A549 (cell line): ENCODE measurements around the gene ARHGAP26.

ENCODE experiments used
- EHMT2 ChIP-seq: fragments of 200-600 bp; sonication (generic); IDR thresholded peaks from 2 replicates; pipeline ENCODE4 v1.6.1; 2016; ENCODE audit warnings: antibody characterized with exemption, low read depth, mild to moderate bottlenecking, moderate library complexity
- KDM5A ChIP-seq: fragments of 200-600 bp; sonication (generic); IDR thresholded peaks from 2 replicates; pipeline ENCODE4 v1.6.1; 2016; ENCODE audit warnings: antibody characterized with exemption, mild to moderate bottlenecking
- MYC ChIP-seq: IDR thresholded peaks from 2 replicates; pipeline ENCODE4 v1.6.1; 2012; ENCODE audit warnings: mild to moderate bottlenecking, inconsistent platforms, low read length, improper control_type of control experiment, borderline replicate concordance
- RAD21 ChIP-seq, 2 experiments: fragments of >200 bp in 1 of 2; sonication (Bioruptor Twin) in 1 of 2; formaldehyde crosslinking in 1 of 2; IDR thresholded peaks in 1 of 2; conservative IDR thresholded peaks in 1 of 2; 2 replicates in 1 of 2; 3 replicates in 1 of 2; pipeline ENCODE4 v1.6.1; 2012 to 2018; ENCODE audit warnings: inconsistent platforms in 1 of 2
- RFX5 ChIP-seq: fragments of 450-650 bp; IDR thresholded peaks from 2 replicates; pipeline ENCODE4 v1.7.1; 2014; ENCODE audit warnings: antibody characterized with exemption, mild to moderate bottlenecking, moderate library complexity
- TF ChIP-seq, protein P1 (sequence below): fragments of 150-350 bp; IDR thresholded peaks from 2 replicates; pipeline ENCODE4 v1.6.1; 2014; ENCODE audit warnings: low read depth, mild to moderate bottlenecking, low read length
- TF ChIP-seq, protein P2 (sequence below): IDR thresholded peaks from 2 replicates; pipeline ENCODE4 v1.6.1; 2012; ENCODE audit warnings: low read depth, borderline replicate concordance
- TF ChIP-seq, protein P3 (sequence below): fragments of >200 bp; sonication (Bioruptor Twin); formaldehyde crosslinking; IDR thresholded peaks from 3 replicates; pipeline ENCODE4 v1.5.1; 2016

DNA sequence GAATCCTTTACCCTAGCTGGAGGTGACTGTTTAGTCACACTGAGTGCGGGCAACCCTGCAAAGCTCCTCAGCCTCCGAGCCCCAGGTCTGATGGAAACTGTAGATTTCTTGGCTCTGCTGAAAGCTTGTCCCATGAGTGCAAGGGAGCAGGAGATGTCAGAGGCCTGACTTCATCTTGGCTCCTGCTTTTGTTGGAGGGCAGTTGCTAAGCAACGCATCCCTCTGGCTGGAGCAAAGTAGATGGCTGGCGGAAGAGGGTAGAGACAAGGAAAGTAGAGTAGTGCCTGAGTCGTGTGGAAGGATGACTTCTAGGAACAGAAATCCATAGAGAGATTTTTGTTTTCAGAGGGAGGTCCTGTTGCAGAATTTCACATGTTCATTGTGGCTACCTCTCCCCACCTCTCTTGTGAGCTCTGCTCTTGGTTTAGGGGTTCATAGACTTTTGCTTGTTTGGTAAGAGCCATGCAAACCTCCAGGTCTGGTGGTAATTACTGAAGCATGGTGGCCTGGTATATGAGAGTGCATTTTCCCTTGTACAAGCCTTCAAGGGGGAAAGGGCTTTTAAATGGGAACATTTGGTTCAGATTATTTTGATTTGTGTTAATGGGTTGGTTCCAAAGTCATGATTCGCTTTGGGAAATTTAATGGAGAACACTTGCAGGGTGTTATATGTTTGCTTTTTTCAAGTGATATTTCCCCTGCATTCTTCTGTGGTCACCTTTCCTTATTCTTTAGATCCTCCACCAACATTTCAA is 71.5 kb downstream of the ARHGAP26 start:
- no peak for TF ChIP-seq MYC
- TF ChIP-seq EHMT2: no peak
- TF ChIP-seq, protein P1, sequence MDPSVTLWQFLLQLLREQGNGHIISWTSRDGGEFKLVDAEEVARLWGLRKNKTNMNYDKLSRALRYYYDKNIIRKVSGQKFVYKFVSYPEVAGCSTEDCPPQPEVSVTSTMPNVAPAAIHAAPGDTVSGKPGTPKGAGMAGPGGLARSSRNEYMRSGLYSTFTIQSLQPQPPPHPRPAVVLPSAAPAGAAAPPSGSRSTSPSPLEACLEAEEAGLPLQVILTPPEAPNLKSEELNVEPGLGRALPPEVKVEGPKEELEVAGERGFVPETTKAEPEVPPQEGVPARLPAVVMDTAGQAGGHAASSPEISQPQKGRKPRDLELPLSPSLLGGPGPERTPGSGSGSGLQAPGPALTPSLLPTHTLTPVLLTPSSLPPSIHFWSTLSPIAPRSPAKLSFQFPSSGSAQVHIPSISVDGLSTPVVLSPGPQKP: no peak
- TF ChIP-seq, protein P2, sequence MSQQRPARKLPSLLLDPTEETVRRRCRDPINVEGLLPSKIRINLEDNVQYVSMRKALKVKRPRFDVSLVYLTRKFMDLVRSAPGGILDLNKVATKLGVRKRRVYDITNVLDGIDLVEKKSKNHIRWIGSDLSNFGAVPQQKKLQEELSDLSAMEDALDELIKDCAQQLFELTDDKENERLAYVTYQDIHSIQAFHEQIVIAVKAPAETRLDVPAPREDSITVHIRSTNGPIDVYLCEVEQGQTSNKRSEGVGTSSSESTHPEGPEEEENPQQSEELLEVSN: no peak
- TF ChIP-seq, protein P3, sequence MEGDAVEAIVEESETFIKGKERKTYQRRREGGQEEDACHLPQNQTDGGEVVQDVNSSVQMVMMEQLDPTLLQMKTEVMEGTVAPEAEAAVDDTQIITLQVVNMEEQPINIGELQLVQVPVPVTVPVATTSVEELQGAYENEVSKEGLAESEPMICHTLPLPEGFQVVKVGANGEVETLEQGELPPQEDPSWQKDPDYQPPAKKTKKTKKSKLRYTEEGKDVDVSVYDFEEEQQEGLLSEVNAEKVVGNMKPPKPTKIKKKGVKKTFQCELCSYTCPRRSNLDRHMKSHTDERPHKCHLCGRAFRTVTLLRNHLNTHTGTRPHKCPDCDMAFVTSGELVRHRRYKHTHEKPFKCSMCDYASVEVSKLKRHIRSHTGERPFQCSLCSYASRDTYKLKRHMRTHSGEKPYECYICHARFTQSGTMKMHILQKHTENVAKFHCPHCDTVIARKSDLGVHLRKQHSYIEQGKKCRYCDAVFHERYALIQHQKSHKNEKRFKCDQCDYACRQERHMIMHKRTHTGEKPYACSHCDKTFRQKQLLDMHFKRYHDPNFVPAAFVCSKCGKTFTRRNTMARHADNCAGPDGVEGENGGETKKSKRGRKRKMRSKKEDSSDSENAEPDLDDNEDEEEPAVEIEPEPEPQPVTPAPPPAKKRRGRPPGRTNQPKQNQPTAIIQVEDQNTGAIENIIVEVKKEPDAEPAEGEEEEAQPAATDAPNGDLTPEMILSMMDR: no peak
- no peak for TF ChIP-seq RAD21 (conservative IDR thresholded peaks at IDR 0.05 in 1 of 2, IDR thresholded peaks at IDR 0.05 in 1 of 2)
- no peak for TF ChIP-seq RFX5
- TF ChIP-seq KDM5A: no peak
